Bone marrow (tissue), 2 donors: Measurements from ENCODE around the gene COL4A2.
"Not testable (repeated sequence)": the region's sequence is repeated elsewhere in the genome, so short reads cannot be mapped to it uniquely, and the experiment has no call there.

Experiments used
- DNase-seq, 2 donors: peaks; one replicate each; lab custom pipeline; 2025; lab: John Stamatoyannopoulos, UW

COL4A2 gene

DNA sequence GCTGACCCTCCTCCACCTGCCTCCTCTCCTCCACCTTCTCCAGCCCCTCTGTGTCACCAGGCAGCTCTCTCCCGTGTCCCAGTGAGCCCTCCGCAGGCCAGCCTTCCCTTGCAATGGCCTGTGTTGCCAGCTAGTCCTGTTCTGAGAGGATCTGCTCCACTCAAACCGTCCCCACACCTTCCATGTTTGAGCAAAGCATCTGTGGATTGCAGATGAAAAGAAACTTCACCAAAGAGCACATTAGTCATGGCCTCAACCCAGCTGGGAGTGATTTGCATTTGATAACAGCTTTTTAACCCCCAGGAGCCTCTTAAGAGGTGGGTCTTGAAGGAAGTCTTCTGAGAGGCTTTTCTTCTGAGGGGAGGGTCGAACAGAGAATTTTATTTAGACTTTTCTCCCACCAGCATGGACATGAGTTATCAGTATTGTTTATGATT is 72.8 kb downstream of the COL4A2 start:
- no peak for DNase-seq

- DNase-seq: no peak
These were observed 73.4 kb downstream of the COL4A2 start for GRCh38 chr13:110380359-110381028.

- no peak for DNase-seq
These were observed 73.9 kb downstream of the COL4A2 start for GRCh38 chr13:110381029-110381360.

- DNase-seq: no peak
These were observed 75.1 kb downstream of the COL4A2 start for GRCh38 chr13:110382229-110382628.

DNA sequence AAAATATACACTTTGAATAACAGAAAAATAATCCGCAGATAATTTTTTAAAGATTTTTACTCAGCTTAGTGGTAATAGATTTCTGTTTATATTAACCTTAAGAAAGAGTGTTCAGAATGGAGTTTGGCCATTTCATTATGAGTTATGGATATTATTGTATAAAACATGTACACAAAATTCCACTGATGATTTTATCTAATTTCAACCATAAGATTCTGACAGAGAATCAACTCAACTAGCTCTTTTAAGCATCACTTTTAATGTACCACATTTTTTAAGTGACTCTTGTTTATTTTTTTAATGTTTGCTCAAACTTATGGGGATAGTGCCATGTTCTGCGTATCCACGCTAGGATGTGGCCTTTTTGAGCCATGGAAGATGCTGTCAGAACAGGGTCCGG is 75.7 kb downstream of the COL4A2 start:
- DNase-seq: no peak

DNA sequence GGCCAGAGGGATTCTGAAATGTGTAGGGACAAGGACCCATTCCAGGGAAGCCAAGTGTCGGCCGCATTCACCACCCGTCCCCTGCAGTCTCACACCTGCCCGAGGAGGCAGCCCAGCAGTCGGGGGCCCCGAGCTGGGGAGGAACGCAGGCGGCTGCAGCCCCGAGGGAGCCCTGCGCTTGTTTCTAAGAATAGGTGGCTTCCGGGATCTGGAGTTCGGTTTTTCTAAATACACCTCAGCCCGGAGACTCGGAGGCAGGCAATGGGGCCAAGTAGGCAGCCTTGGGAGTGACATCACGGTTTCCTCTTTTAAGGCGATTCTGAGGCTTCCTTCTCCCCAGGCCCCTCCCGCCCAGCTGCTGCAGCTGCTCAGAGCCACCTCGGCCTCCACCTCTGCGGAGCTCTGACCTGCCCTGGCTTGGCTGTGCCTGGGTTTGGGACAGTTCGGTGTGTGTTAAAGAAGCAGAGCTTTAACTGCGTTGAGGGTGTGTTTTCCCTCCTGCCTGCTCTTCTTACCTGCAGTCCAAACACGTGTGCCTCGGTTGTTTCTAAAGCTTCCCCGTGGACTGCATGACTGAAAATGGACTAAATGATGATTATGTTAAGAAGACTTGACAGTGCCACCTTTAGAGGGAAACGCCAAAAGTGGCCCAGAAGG is 80.5 kb downstream of the COL4A2 start:
- DNase-seq: no peak

- DNase-seq: no peak
These were observed 81.2 kb downstream of the COL4A2 start for GRCh38 chr13:110388108-110388943.

- DNase-seq: no peak
These were observed 83.5 kb downstream of the COL4A2 start for GRCh38 chr13:110390567-110390966.

DNA sequence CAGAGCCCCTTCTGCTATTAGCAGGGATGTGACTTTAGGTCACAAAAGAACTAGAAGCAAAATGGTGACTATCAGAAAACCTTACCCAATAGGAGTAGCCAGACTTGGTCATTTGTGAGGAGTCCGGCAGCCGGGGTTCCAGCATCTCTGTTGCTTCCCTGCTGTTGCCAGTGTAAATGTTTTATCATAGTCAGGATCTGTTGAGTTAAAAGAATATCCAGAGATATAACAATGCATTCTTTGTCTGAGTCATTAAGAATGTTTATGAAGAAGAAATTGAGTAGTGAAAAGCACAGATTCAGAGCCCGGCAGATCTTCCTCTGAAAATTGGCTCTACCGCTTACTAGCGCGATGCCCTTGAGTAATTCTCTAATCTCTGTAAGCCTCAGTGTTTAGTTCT is 84.2 kb downstream of the COL4A2 start:
- DNase-seq: no peak

DNA sequence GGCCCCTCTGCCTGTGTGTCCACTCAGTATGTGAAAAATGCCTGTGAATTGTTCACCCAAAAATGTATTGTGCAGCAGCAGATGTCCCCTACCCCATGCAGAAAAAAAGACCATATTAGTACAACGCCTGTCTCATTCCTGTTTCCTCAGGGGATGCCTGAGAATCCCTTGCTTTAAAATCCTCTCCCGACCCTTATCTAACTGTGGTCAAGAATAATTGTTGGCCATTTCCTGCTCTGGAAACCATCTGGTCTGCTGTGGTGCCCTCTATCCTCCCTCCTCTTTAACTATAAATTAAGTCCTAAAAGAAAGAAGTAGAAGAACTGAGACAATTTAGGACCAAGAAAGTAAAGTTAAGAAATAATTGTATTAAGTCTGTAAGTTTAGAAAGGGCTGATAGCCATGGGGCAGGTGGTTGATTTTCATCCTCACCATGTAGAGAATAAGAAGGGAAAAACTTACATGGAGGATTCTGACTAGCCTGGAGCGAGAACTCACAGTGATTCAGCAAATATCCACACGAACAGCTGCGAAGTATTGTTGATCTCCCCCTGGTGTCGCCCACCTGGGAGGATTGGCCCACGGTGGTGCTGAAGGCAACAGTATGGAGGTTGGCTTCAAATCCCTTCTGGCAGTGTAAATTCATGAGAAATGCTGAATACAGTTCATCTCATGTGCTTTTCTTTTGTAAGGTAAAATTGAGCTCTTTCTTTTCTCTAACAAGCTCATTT is 85.6 kb downstream of the COL4A2 start:
- no peak for DNase-seq

- DNase-seq: no peak
These were observed 86.7 kb downstream of the COL4A2 start for GRCh38 chr13:110393761-110394160.

DNA sequence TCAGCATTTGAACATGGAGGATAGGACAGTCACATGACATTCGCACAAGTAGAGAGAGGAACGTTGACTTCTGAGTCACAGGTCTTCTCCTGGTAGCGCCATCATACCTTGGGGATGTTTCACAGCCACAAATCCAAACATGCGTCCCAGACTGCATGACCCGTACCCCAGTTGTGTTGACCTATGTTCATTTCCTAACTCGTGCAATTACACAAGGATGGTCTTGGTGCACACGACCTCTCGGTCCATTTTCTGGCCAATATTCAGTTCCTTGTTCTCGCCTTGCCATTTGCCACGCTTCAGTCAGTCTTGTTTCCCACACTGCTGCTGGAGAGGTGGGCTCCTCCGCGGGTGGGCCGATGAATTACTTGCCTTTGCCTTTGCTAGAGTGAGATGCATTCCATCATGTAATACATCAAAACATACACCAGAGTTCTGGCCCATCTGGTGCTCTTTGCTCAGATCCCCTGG is 87.3 kb downstream of the COL4A2 start:
- DNase-seq: no peak

DNA sequence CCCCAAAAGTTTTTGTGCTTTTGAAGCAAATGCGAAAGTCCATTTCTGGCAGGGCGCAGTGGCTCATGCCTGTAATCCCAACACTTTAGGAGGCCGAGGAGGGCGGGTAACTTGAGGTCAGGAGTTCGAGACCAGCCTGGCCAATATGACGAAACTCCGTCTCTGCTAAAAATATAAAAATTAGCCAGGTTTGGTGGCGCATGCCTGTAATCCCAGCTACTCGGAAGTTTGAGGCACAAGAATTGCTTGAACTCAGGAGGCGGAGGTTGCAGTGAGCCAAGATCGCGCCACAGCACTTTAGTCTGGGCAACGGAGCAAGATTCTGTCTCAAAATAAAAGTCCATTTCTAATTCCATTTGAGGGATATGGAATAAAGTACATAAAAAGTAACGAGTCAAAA is 88.5 kb downstream of the COL4A2 start:
- DNase-seq: not testable (repeated sequence)

GRCh38 chr13:110396476-110396875 is 89.4 kb downstream of the COL4A2 start:
- no peak for DNase-seq

DNA sequence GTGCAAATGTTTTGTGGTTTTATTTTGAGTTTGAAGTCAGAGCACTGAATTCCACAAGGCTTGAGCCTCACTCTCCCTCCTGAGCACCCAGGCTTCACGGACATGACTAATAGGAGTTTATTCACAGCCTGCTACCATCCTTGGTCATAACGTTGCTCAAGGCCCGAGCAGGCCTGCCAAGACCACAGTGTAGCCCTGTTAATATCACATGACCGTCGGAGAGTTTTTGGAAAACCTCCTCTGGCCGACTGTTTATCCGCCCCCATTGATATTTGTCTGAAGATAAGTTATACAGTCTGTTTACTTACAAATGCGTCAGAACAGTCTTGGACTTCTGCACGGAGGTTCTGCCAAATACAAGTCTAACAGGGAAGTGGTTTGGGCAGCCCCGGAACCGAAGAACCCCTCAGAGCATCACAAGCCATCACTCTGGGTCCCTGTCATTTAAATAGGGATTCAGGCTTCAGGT is 89.9 kb downstream of the COL4A2 start:
- DNase-seq: no peak

GRCh38 chr13:110397436-110398115 is 90.5 kb downstream of the COL4A2 start:
- DNase-seq: no peak

DNA sequence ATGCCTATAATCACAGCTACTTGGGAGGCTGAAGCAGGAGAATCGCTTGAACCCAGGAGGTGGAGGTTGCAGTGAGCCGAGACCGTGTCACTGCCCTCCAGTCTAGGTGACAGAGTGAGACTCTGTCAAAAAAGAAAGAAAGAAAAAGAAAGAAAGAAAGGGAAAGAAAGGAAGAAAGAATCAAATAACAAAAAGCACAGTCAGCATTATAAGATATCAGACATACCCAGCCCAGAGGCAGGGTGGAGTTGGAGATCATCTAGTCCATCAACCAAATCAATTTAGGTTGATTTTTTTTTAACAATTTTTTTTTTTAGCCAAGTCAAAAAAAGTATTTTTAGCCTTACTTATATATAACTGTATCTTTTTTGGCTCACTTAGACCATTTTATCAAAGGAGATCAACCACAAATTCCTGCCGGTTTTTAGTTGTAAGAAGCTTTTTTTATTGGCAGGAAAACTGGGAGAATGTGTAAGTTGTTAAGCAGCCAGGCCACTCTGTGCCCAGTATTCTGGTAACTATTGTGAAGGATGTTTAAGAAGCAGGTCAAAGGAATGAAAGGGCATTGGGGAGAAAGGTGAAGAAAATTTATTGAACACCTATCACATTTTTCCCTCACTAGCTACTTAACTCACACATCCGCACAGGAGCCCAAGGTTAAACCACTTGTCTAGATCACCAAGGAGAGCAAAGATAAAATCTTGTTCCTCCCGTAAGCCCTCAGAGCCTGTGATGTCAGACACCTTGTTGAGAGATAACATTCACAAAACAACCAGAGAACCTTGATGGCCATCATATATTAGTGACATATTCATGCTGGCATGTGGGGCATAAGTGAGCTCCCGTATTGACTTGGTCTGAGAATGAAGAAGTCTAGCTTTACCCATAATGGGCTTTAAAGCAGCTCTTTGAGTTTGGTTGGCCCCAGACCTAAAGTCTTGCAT is 91.8 kb downstream of the COL4A2 start:
- no peak for DNase-seq

DNA sequence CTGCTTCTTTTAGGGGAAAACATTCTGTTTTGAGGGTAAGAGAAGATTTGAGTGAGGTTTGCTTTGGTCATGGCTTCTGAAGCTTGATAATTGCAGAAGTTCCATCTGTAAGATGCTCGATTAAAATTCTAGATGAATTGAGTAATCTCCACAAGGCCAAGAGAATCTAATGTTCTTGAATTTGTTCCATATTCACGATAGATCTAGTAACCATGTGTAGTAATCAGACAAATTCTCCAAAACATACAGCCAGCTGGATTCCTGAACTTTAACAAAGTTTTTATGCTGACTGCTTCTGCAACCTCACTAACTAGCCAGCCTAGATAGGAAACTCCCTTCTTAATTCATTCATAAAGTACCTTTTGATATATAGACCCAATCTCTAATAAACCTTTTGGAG is 92.7 kb downstream of the COL4A2 start:
- no peak for DNase-seq

DNA sequence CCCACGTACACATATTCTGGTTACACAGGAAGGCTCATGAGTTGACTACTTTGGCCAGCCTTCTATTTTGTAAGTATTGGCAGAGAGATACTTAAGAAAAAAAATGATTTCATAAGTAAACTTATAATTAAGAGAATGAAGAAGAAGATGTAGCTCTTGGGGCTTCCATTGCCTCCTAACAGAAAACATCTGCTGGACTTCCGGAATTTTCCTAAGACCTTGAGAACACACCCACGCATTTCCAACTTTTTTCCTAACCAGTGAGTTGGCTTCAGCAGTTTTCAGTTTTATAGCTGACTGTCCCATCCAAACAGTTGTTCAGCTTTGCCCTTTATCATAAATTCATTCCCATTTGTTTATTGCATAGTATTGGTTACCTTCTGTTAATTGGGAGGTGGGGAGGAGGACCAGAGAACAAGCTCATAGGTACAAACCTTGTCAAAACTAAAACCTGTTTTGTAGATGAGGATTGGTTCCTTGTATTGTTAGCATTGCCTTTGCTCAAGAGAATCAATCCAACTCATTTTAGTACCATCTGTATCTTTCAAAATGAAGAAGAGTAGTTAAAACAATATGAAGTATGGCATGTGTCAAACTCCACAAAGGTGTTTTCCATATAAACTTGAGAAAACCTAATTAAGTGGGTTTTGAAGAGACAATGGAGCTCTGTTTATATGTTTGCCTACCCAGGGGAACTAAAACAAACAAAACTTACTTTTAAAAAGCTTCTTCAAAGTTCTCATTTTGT is 93.9 kb downstream of the COL4A2 start:
- no peak for DNase-seq
